Measurements from ENCODE around the gene SPECC1.

- TF ChIP-seq POLR2A (IDR thresholded peaks at IDR 0.05; ENCODE audit: low read depth, low read length) (no peak), CTCF (IDR thresholded peaks at IDR 0.05; ENCODE audit: extremely low read depth in 1 of 2, insufficient read depth in 1 of 2, low read depth in 1 of 2, low read length in 2 of 2) (no peak), EZH2 (IDR thresholded peaks at IDR 0.05; ENCODE audit: borderline replicate concordance, low read depth, low read length, severe bottlenecking) (no peak), MYC (IDR thresholded peaks at IDR 0.05; ENCODE audit: low read depth, low read length) (no peak), GATA2 (IDR thresholded peaks at IDR 0.05; ENCODE audit: insufficient read depth, insufficient read length, low read depth, low read length) (no peak), FOS (IDR thresholded peaks at IDR 0.05; ENCODE audit: borderline replicate concordance, insufficient read depth, low read length) (no peak), POLR2AphosphoS5 (IDR thresholded peaks at IDR 0.05; ENCODE audit: insufficient read depth, low read depth, low read length) (no peak), JUN (IDR thresholded peaks at IDR 0.05; ENCODE audit: borderline replicate concordance, insufficient read depth, insufficient read length, low read depth) (no peak), MAX (IDR thresholded peaks at IDR 0.05; ENCODE audit: insufficient read depth, insufficient read length) (no peak)
Measured at GRCh38 chr17:20059728-20060188, 50.6 kb downstream of the SPECC1 start.
